EL (cell line): ENCODE data around the gene IARS2.
"Not testable (repeated sequence)": the region's sequence is repeated elsewhere in the genome, so short reads cannot be mapped to it uniquely, and the experiment has no call there.

ENCODE experiments used
- DNase-seq: peaks from one replicate; pipeline ENCODE4 v3.0.0-alpha.2; 2016

IARS2 gene

DNA sequence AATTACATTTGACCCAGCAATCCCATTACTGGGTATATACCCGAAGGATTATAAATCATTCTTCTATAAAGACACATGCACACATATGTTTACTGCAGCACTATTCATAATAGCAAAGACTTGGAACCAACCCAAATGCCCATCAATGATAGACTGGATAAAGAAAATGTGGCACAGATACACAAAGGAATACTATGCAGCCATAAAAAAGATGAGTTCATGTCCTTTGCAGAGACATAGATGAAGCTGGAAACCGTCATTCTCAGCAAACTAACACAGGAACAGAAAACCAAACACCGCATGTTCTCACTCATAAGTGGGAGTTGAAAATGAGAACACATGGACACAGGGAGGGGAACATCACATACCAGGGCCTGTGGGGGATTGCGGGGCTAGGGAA lies 76.0 kb downstream of the IARS2 start:
- not testable (repeated sequence) for DNase-seq

DNA sequence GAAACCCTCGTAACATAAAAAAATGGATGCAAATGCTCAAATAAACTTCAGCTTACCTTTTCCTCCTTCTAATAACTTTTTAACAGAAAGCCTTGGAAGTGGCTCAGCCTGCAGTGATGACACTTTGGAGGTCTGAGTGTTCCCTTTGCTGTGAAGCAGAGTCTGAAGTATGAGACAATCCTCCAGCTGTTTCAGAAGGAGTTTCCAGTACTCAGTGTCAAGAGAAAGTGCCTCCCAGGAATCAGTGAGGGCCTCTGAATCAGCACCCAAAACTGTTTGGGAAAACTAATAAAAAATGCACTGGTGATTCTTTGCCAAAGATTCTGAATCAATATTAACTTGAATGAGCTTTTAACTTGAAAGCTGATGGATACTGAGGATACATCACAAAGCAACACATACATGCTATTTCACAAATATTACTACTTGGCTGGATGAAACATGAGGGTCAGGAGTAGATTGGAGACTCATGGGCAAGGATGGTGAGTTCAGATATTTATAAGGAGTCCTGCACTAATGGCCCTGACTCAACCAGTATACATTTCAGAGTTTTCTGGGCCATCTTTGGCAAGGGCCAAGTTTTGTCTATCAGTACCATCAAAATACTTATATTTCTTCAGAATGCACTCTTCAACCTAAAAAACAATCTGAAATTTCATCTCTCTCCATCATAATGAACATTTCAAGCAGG lies 77.0 kb downstream of the IARS2 start:
- DNase-seq: peak; percentile 45

DNA sequence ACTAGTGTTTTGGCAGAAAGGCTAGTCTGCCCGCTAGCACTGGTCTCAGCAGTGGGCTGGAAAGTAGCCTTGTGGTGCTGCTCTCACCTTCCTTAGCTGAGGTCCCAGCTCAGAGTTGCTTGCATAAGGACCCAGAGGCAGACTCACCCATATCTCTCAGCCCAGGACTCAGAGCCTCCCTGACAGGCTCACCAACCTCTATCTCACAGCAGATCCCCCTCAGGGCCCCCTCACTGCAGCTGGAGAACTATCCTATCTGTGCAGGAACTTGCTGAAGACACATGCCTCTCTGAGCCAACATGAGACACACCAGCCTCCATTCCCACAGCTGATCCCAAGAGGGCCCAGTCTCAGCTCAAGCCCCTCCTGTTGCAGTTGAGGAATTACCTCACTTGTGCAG lies 82.6 kb downstream of the IARS2 start:
- no peak for DNase-seq

DNA sequence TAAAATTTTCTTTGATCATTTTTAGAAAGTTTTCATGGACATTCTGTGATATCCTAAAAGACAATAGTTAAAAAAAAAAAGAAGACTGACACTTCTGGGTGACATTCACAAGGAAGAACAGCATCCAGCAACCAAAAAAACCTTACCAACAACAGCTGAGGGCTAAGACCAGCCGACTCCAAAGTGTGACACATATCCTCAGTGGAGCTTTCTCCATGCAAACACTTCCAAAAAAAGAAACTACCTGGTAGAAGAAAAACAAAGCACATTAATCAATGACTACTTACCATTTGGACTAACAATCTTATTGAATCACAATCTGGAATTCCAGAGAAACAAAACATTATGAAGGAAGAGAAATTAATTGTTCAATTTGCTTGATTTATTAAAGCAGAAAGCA lies 88.2 kb downstream of the IARS2 start:
- DNase-seq: no peak

DNA sequence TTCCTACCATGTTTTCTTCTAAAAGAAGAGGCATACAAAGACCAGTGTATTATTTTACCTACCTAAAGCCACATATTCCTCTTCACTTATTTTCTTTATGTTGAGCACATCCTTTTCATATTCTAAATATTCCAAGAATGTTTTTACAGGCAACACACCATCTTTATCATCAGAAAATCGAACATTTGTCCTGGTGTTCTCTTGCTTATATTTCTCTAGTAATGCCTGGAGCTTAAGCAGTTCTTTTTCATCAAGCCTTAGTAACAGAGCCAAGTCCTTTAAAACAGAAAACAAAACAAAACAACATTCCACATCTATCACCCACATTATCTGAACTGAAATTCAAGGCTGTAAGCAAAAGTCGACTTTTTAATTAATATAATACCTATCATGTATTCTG lies 88.7 kb downstream of the IARS2 start:
- peak; percentile 45 for DNase-seq

DNA sequence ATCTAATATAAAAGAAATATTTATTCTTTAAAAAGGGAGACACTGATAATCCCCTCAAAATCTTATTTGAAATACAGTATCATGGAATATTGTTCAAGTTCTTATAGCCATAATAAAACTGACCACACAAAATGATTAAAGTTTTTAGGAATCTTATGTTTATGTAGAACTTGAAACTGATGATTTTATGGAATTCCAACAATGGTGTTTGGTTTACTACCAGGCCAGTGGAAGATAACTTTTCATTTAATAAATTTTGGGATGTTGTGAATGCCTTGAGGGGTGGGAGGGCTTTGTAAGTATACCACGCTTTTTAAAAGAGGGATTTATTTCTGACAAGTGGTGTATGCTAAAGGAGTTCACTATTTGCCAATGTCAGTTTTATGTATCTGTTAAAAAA lies 90.6 kb downstream of the IARS2 start:
- DNase-seq: peak; percentile 47

DNA sequence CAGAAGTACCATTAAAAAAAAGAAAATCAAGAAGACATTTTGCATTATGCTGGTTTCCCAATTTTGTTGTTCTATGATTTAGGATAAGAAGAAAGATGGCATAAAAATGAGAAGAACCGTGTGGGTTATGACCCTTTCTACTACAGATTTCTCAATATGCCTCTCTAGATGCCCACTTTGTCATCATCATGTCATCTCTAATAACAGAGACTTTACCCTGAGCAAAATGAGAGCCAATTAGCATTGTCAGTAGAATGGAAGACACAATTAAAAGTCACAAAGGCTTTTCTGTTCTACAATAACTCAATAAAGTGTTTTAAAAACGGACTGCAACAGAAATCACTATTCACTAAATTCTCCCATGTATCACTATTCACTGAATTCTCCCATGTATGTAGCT lies 92.8 kb downstream of the IARS2 start:
- no peak for DNase-seq

DNA sequence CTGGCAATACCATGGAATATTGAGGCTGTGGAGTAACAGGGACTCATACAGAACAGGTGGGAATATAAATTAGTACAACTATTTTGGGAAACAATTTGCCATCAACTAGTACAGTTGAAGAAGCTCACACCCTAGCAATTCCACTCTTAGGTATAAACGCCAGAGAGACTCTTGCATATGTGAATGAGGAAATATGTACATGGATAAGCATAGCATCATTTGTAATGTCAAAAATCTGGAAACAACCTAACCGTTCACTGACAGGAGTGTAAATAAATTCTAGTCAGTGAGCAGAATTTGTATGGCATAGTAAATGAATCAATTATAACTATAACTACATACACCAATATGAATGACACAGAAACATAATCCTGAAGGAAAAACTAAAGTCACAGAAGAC lies 94.6 kb downstream of the IARS2 start:
- no peak for DNase-seq

DNA sequence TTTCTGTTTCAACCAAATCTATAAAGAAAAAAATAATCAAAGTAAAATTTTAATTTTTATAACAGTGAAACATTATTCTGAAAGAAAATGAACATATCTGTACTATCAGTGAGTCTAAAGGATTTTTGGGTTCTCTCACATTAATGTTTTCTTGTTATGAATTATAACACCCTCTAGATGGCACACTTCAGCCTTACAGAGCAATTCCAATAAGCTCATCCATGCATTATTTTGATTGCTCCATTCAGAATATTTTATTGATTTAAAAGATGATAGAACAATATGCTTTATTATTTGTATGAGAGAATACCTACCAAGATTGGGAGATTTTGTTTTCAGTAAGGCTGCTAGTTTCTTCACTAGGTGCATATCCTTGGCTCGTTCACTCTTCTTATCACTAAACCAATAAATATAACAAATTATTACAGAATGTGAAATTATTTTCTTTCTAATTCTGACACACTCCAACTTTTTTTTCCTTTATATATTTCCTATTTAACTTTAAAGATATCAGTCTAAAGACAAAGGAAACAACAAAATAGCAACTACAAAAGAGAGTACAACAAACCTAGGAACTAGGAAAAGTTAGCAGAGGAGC lies 95.9 kb downstream of the IARS2 start:
- DNase-seq: peak; percentile 33

DNA sequence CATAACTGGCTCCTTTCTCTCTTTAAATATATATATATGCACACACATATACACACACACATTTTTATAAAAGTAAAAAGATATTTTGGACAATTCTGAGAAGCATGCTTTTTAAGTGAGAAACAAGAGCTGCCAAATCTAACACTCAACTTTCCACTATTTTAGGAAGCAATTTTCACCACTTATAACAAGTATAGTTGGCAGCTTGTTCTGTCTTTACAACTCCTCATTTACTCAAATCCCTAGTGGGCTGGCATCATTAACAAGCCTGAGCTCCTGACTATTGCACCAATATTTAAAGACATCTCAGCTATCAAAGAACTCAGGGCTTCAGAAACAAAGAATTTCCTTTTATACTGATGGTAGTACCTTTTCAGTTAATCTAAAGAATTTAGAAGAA lies 101.8 kb downstream of the IARS2 start:
- DNase-seq: no peak
